SU-DHL-6 (cell line): ENCODE data around the gene IQCF5.

ENCODE experiments used
- H2AFZ ChIP-seq: fragments of 200-600 bp; sonication (generic); 2 replicates; pipeline ENCODE4 v1.6.1; 2014; ENCODE audit warnings: low read depth, mild to moderate bottlenecking, moderate library complexity, mixed read lengths, antibody characterized with exemption, low read length; ENCODE audit not compliant: severe bottlenecking
- H3F3A ChIP-seq: fragments of 200-600 bp; shearing (Covaris generic); 2 replicates; pipeline ENCODE4 v1.6.0; 2016; ENCODE audit warnings: antibody characterized with exemption, mild to moderate bottlenecking; ENCODE audit not compliant: insufficient read depth
- H3K27ac ChIP-seq: fragments of 200-600 bp; sonication (generic); 2 replicates; pipeline ENCODE4 v1.5.1; 2016; ENCODE audit warnings: low read depth, mild to moderate bottlenecking, low read length, moderate library complexity, mixed read lengths
- H3K27me3 ChIP-seq: fragments of 200-600 bp; sonication (generic), shearing (Covaris generic); 2 replicates; pipeline ENCODE4 v1.6.0; 2014; ENCODE audit warnings: mild to moderate bottlenecking, low read length
- H3K36me3 ChIP-seq: fragments of 200-600 bp; sonication (generic); 2 replicates; pipeline ENCODE4 v1.6.1; 2014; ENCODE audit warnings: mild to moderate bottlenecking, low read length, mixed read lengths
- H3K4me2 ChIP-seq: fragments of 300-600, 200-600 bp; shearing (Covaris generic), sonication (generic); 2 replicates; pipeline ENCODE4 v1.6.0; 2014; ENCODE audit warnings: low read length, low read depth, mild to moderate bottlenecking; ENCODE audit not compliant: poor library complexity, severe bottlenecking
- H3K4me3 ChIP-seq: fragments of 200-600 bp; sonication (generic); 2 replicates; pipeline ENCODE4 v1.5.1; 2014; ENCODE audit warnings: antibody characterized with exemption, low read length, mild to moderate bottlenecking, mixed read lengths; ENCODE audit not compliant: insufficient read depth, poor library complexity, severe bottlenecking
- H3K79me2 ChIP-seq: fragments of 200-600 bp; sonication (generic); 2 replicates; pipeline ENCODE4 v1.6.1; 2014; ENCODE audit warnings: mild to moderate bottlenecking, low read length, moderate library complexity; ENCODE audit not compliant: insufficient read depth
- H3K9ac ChIP-seq: fragments of 200-600 bp; sonication (generic); 2 replicates; pipeline ENCODE4 v1.7.0; 2014; ENCODE audit warnings: mild to moderate bottlenecking, low read length
- H3K9me2 ChIP-seq: fragments of 200-600 bp; sonication (generic); replicated peaks from 2 replicates; pipeline ENCODE4 v1.6.1; 2014; ENCODE audit warnings: low read length; ENCODE audit not compliant: insufficient read depth
- H3K9me3 ChIP-seq: fragments of 200-600 bp; sonication (generic); 2 replicates; pipeline ENCODE4 v1.6.1; 2014; ENCODE audit warnings: low read length, mixed read lengths; ENCODE audit not compliant: insufficient read depth
- H4K20me1 ChIP-seq: fragments of 200-600 bp; sonication (generic); 2 replicates; pipeline ENCODE4 v1.6.1; 2014; ENCODE audit warnings: low read depth, mild to moderate bottlenecking, antibody characterized with exemption, low read length, moderate library complexity, mixed read lengths
- CTCF ChIP-seq: fragments of 200-600 bp; sonication (generic); IDR thresholded peaks from one replicate; pipeline ENCODE4 v1.5.1; 2017; ENCODE audit warnings: antibody characterized with exemption, mild to moderate bottlenecking, low read length, moderate library complexity; ENCODE audit not compliant: insufficient read depth, poor library complexity, severe bottlenecking
- EZH2phosphoT487 ChIP-seq: fragments of 200-600 bp; sonication (generic), shearing (Covaris generic); conservative IDR thresholded peaks from 2 replicates; pipeline ENCODE4 v1.6.1; 2018; ENCODE audit warnings: mild to moderate bottlenecking, antibody characterized with exemption, low read length, moderate library complexity, mixed read lengths

The IQCF5 gene

GRCh38 chr3:51830836-51831385 lies 44.5 kb downstream of the IQCF5 start:
- Histone ChIP-seq H3K27ac (no peak overlapping the region), H3K4me3 (no peak overlapping the region), H3K36me3 (no peaks in the 10 kb centered on the region), H2AFZ (no peak overlapping the region), H3K9ac (no peak overlapping the region), H4K20me1 (no peaks in the 10 kb centered on the region), H3K79me2 (no peaks in the 10 kb centered on the region), H3K4me2 (no peak overlapping the region), H3F3A (no peaks in the 10 kb centered on the region), H3K9me2 (no peaks in the 10 kb centered on the region), H3K27me3 (no peaks in the 10 kb centered on the region), H3K9me3 (no peaks in the 10 kb centered on the region; the same call in 1 of the 2 replicates)
- TF ChIP-seq CTCF (no peak), EZH2phosphoT487 (no peak)

DNA sequence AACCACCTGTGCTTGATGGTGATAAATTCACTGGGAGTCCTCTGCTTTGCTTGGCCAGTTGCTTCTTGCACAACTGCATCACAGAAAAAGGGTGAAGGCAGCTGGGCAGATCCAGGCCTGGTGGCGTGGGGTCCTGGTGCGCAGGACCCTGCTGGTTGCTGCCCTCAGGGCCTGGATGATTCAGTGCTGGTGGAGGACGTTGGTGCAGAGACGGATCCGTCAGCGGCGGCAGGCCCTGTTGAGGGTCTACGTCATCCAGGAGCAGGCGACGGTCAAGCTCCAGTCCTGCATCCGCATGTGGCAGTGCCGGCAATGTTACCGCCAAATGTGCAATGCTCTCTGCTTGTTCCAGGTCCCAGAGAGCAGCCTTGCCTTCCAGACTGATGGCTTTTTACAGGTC lies 45.1 kb downstream of the IQCF5 start:
- Histone ChIP-seq H3K27me3 (no peaks in the 10 kb centered on the region), H4K20me1 (no peaks in the 10 kb centered on the region), H3K4me3 (no peak overlapping the region), H3K9me3 (no peaks in the 10 kb centered on the region; the same call in 1 of the 2 replicates), H3K9me2 (no peaks in the 10 kb centered on the region), H3K79me2 (no peaks in the 10 kb centered on the region), H3K36me3 (no peaks in the 10 kb centered on the region), H3K4me2 (no peak overlapping the region), H2AFZ (no peak overlapping the region), H3K27ac (no peak overlapping the region), H3F3A (no peaks in the 10 kb centered on the region), H3K9ac (no peak overlapping the region)
- TF ChIP-seq EZH2phosphoT487 (no peak), CTCF (no peak)

- no peak overlapping the region for H3K4me2 ChIP-seq
- H2AFZ ChIP-seq = no peak overlapping the region
- H3K27ac ChIP-seq = no peak overlapping the region
- H3K4me3 ChIP-seq = no peak overlapping the region
- H3K9me3 ChIP-seq = no peaks in the 10 kb centered on the region; the same call in 1 of the 2 replicates
- H3K27me3 ChIP-seq = no peaks in the 10 kb centered on the region
- no peaks in the 10 kb centered on the region for H3K79me2 ChIP-seq
- no peaks in the 10 kb centered on the region for H3F3A ChIP-seq
- H4K20me1 ChIP-seq = no peaks in the 10 kb centered on the region
- no peak for TF ChIP-seq EZH2phosphoT487
- no peak for TF ChIP-seq CTCF
- no peaks in the 10 kb centered on the region for H3K36me3 ChIP-seq
- no peak overlapping the region for H3K9ac ChIP-seq
- H3K9me2 ChIP-seq = no peaks in the 10 kb centered on the region
Measured at GRCh38 chr3:51828297-51828696, 47.1 kb downstream of the IQCF5 start.
